Choroid plexus epithelial cell (primary cell): Measurements from ENCODE around the gene SELENOS.

Experiments
- DNase-seq: peaks from one replicate; pipeline ENCODE4 v3.0.0-alpha.2; 2010; ENCODE audit warnings: low read depth
- H3K4me3 ChIP-seq: 2 replicates; pipeline ENCODE4 v1.5.1; 2011; ENCODE audit warnings: low read depth, mild to moderate bottlenecking, control low read depth, low read length, moderate library complexity
- CTCF ChIP-seq: conservative IDR thresholded peaks from 2 replicates; pipeline ENCODE4 v1.5.1; 2011; ENCODE audit warnings: low read depth, mild to moderate bottlenecking, control low read depth, inconsistent platforms, low read length, moderate library complexity

The SELENOS gene

GRCh38 chr15:101246824-101247745, 30.2 kb downstream of the SELENOS start:
- no peak for DNase-seq
- no peak for TF ChIP-seq CTCF
- no peak overlapping the region for H3K4me3 ChIP-seq

- TF ChIP-seq CTCF, result no peak
- DNase-seq, result no peak
Measured at GRCh38 chr15:101246391-101246790, 30.9 kb downstream of the SELENOS start.

GRCh38 chr15:101244889-101245668, 32.2 kb downstream of the SELENOS start:
- H3K4me3 ChIP-seq, result no peak overlapping the region
- TF ChIP-seq CTCF, result no peak
- no peak for DNase-seq

More at GRCh38 chr15:101246391-101246790, 30.9 kb downstream of the SELENOS start:
- H3K4me3 ChIP-seq, result no peak overlapping the region

- TF ChIP-seq CTCF, result no peak
- H3K4me3 ChIP-seq, result no peak overlapping the region
- peak; percentile 65 for DNase-seq
Measured at GRCh38 chr15:101244036-101244781, 33.1 kb downstream of the SELENOS start.

- H3K4me3 ChIP-seq, result no peak overlapping the region
- DNase-seq, result no peak
- no peak for TF ChIP-seq CTCF
Measured at GRCh38 chr15:101243420-101243819, 33.9 kb downstream of the SELENOS start.

GRCh38 chr15:101242999-101243336, 34.3 kb downstream of the SELENOS start:
- H3K4me3 ChIP-seq, result no peak overlapping the region
- TF ChIP-seq CTCF, result no peak

More at GRCh38 chr15:101242999-101243336, 34.3 kb downstream of the SELENOS start:
- no peak for DNase-seq
